HG02588 (cell line): ENCODE data around the gene PLGRKT.
"Not testable (repeated sequence)": the region's sequence is repeated elsewhere in the genome, so short reads cannot be mapped to it uniquely, and the experiment has no call there.

Experiments used
- ATAC-seq: cut with Tn5 transposase; IDR thresholded peaks from one replicate; pipeline ENCODE4 v1.9.1; 2021; ENCODE audit warnings: mild to moderate bottlenecking, moderate library complexity; ENCODE audit not compliant: unreplicated experiment

Gene PLGRKT

DNA sequence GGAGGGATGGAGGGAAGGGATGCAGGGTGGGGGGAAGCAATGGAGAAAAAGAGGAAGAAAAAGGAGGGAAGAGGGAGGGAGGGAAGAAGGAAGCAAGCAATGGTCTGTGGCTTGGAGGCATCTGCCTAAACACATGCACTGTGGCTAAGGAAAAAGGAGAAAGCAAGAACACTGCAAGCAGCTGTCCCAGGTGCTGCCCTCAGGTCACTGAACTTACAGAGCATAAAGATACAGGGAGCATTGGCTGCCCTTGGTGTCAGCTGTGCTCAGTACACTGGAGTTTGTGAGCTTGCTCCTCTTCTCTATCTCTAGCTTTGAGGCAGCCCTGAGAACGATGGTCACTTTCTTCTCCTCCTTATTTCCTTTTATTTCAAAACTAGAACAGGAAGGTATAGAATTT lies 116.1 kb downstream of the PLGRKT start:
- not testable (repeated sequence) for ATAC-seq

DNA sequence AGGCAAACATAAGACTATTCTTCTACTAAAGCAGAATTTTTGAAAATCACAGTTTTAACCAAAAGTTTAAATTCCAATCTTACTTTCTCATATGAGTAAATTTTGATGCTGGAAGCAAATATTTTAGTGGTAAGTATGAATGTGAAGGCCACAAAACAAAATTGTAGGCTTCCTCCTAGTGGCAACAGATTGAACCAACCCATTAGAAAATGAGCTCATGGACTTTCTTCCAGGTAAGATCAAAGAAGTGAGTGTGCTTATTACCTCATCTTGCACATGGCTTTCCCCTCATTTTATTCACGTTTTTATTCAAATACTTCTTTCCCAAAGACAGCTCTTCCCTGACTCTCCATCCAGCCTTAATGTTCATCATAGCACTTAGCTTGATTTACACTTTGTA lies 116.7 kb downstream of the PLGRKT start:
- no peak for ATAC-seq

DNA sequence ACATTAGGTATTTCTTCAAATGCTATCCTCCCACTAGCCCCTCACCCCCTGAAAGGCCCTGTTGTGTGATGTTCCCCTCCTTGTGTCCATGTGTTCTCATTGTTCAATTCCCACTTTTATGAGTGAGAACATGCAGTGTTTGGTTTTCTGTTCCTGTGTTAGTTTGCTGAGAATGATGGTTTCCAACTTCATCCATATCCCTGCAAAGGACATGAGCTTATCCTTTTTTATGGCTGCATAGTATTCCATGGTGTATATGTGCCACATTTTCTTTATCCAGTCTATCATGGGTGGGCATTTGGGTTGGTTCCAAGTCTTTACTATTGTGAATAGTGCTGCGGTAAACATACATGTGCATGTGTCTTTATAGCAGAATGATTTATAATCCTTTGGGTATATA lies 121.3 kb downstream of the PLGRKT start:
- not testable (repeated sequence) for ATAC-seq

DNA sequence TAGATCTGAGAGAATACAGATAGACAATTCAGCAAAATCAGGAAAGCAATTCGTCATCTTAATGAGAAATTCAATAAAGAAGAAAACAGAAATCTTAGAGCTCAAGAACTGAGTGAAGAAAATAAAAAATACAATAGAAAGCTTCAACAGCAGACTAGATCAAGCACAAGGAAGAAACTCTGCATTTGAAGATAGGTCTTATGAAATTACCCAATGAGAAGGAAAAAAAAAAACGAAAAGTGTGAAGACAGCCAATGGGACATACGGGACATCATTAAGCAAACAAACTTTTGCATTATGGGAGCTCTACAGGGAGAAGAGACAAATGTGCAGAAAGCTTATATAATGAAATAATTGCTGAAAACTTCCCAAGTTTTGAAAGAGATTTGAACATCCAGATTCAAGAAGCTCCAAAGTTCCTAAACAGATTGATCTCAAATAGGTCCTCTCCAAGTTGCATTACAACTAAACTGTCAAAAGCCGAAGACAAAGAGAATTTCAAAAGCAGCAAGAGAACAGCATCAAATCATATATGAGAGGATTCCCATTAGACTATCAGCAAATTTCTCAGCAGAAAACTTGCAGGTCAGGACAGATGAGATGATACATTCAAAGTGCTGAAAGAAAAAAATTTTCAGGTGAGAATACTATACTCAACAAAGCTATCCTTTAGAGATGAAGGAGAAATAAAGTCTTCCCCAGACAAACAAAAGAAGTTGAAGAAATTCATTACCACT lies 122.4 kb downstream of the PLGRKT start:
- ATAC-seq = no peak

DNA sequence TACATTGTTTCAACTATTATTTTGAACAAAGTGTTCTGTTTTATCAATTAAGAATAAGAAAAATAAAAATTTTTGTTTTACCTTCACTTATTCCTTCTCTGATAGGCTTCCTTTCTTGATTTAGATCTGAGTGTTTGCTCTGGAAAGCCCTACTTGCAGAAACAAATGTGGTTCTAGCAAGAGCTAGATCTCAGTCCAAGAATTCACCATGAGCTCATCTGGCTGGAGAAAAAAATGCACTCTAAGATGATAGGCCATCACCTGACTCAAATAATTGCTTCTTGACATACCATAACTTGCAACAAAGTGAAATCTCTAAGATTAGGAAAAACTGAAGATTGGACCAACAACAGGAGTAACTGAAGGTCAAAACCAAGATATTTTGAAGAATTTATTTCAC lies 126.9 kb downstream of the PLGRKT start:
- no peak for ATAC-seq
